MG63 (cell line): Measurements from ENCODE around the gene BTC. TPM values are rescaled to one million over a fixed set of nuclear protein-coding genes. Genes with fewer than 3 reads are reported as not detected.

Source experiments
- DNase-seq: peaks from one replicate; pipeline ENCODE4 v3.0.0-alpha.2; 2020
- H3K27me3 ChIP-seq: fragments of 250-450 bp; sonication (Bioruptor Pico); 2 replicates; pipeline ENCODE4 v1.5.1; 2020; ENCODE audit warnings: mild to moderate bottlenecking, moderate library complexity
- H3K36me3 ChIP-seq: fragments of 250-450 bp; sonication (Bioruptor Pico); 2 replicates; pipeline ENCODE4 v1.5.1; 2020; ENCODE audit warnings: mild to moderate bottlenecking, moderate library complexity
- H3K4me3 ChIP-seq: fragments of 250-450 bp; sonication (Bioruptor Pico); 2 replicates; pipeline ENCODE4 v1.5.1; 2020; ENCODE audit warnings: mild to moderate bottlenecking, moderate library complexity
- H3K9me3 ChIP-seq: fragments of 250-450 bp; sonication (Bioruptor Pico); 2 replicates; pipeline ENCODE4 v1.5.1; 2020; ENCODE audit warnings: mild to moderate bottlenecking, moderate library complexity
- total RNA-seq: library from RNA; depleted of rRNA; stranded (reverse); fragments of >200 nt; shearing (Covaris generic); gene quantifications from 2 replicates; pipeline ENCODE4 v1.2.3, GENCODE V29; 2014; ENCODE audit warnings: low replicate concordance

BTC gene
- total RNA-seq, 1 experiment from 2014 or later = not detected

- Histone ChIP-seq H3K9me3 (no peaks in the 10 kb centered on the region), H3K36me3 (no peaks in the 10 kb centered on the region), H3K4me3 (no peak overlapping the region), H3K27me3 (no peaks in the 10 kb centered on the region)
- DNase-seq = no peak
Measured at GRCh38 chr4:74772106-74772505, 22.2 kb downstream of the BTC start.

DNA sequence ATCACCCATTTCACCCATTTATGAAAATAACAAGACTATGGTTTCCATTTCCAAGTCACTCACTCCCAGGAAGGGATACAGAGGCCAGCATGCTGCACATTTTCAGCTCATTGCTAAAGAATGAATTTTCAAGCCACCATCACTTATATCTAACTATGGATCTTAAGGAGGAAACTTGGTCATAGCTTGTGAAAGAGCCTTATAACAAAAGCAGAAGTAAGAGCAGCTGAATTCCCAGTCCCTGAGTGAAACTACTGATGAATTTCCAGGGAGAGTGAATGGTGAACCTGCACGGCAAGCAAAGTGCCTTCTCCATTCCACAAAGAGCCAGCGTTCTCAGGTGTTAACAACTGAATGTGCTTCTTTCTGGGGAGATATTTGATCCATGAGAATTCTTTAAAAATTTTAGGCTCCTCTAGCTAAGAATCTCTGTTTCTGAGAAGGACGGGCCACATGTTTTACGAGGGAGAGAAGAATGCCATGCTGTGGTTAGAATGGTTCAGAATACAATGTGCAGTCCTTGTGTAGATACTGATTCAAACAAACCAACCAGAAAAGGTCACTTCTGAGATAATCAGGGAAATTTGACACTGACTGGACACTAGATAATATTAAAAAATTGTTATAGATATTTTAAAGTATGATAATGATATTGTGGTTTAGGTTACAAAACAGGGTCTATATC lies 24.0 kb downstream of the BTC start:
- no peak for DNase-seq
- no peak overlapping the region for H3K4me3 ChIP-seq

DNA sequence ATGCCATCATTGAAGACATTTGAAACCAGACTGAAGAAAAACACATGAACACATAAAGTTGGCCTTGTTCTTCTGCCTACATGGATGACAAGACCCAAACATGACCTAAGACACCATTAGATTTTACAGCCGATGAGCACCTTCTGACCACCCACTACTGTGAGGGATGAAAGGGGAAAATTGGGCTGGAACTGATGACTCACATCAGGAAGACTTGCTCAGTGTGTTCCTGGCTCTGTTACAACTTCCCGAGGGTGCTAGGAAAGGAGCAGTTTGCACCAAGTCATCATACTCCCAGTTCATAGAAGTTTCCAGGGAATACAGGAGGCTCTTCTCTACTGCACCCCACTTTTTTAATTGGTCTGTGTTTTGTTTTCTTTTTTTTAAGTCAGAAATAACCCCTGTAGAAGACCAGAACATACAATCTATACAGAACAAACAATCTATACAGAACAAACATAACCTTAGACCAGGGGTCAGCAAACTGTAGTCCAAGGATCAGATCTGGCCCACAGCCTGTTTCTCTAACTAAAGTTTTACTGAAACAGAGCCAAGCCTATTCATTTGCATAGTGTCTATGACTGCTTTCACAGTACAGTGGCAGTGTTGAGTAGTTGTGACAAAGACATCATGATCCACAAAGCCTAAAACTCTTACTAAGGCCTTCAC lies 25.3 kb downstream of the BTC start:
- Histone ChIP-seq H3K27me3 (no peaks in the 10 kb centered on the region), H3K4me3 (no peak overlapping the region), H3K9me3 (no peaks in the 10 kb centered on the region), H3K36me3 (no peaks in the 10 kb centered on the region)
- peak; percentile 45 for DNase-seq

More for the DNA sequence above, 24.0 kb downstream of the BTC start:
- H3K9me3 ChIP-seq = no peaks in the 10 kb centered on the region
- no peaks in the 10 kb centered on the region for H3K27me3 ChIP-seq
- H3K36me3 ChIP-seq = no peaks in the 10 kb centered on the region

- no peaks in the 10 kb centered on the region for H3K27me3 ChIP-seq
- H3K9me3 ChIP-seq = no peaks in the 10 kb centered on the region
- no peak for DNase-seq
- no peak overlapping the region for H3K4me3 ChIP-seq
- no peaks in the 10 kb centered on the region for H3K36me3 ChIP-seq
Measured at GRCh38 chr4:74764119-74764518, 30.2 kb downstream of the BTC start.

- no peak for DNase-seq
- H3K27me3 ChIP-seq = no peaks in the 10 kb centered on the region
- H3K4me3 ChIP-seq = no peak overlapping the region
Measured at GRCh38 chr4:74758551-74759145, 35.7 kb downstream of the BTC start.

DNA sequence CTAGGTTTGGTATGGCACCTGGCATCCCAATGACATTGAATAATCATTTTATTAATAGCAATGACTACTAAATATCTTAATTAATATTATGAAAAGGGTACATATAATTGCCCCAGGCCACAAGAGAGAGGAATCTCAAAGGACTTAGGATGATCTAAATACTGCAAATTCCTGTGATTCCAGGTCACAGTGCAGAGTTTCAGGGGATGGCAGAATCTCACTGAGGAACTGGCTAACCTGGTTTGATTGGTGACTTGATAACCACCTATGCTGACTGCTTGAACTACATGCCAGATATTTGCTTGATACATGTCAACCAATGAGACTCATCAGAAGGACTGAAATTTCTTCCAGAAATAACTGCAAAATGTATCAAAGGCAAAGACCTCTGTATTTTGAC lies 37.2 kb downstream of the BTC start:
- H3K27me3 ChIP-seq = no peaks in the 10 kb centered on the region
- no peak overlapping the region for H3K4me3 ChIP-seq
- no peak for DNase-seq
- H3K9me3 ChIP-seq = no peaks in the 10 kb centered on the region
- H3K36me3 ChIP-seq = no peaks in the 10 kb centered on the region

More at GRCh38 chr4:74758551-74759145, 35.7 kb downstream of the BTC start:
- H3K36me3 ChIP-seq = no peaks in the 10 kb centered on the region
- no peaks in the 10 kb centered on the region for H3K9me3 ChIP-seq

- DNase-seq = no peak
- Histone ChIP-seq H3K9me3 (no peaks in the 10 kb centered on the region), H3K36me3 (no peaks in the 10 kb centered on the region), H3K27me3 (no peaks in the 10 kb centered on the region), H3K4me3 (no peak overlapping the region)
Measured at GRCh38 chr4:74755486-74755885, 38.8 kb downstream of the BTC start.

GRCh38 chr4:74754218-74754617 lies 40.1 kb downstream of the BTC start:
- no peaks in the 10 kb centered on the region for H3K9me3 ChIP-seq
- DNase-seq = no peak
- H3K27me3 ChIP-seq = no peaks in the 10 kb centered on the region
- no peaks in the 10 kb centered on the region for H3K36me3 ChIP-seq
- no peak overlapping the region for H3K4me3 ChIP-seq

GRCh38 chr4:74752798-74753197 lies 41.5 kb downstream of the BTC start:
- H3K27me3 ChIP-seq = no peaks in the 10 kb centered on the region
- no peak overlapping the region for H3K4me3 ChIP-seq
- H3K36me3 ChIP-seq = no peaks in the 10 kb centered on the region
- no peak for DNase-seq
- no peaks in the 10 kb centered on the region for H3K9me3 ChIP-seq

DNA sequence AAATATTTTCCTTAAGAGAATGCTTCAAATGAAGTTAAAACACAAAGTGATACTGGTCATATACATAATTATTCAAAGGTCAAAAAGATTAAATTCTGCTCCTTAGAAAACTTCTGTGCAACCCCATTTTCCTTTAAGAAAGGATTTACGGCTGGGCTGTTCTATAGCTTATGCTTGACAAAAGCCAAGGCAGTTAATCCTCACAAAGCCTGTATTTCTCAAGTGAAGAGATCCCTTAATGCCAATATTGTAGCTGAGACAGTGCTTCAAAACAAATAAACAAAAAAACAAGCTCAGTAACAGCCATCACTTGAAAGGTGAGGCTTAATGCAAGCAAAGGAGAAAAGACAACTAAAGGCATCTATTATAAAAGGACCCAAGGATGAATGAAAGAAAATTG lies 42.5 kb downstream of the BTC start:
- H3K36me3 ChIP-seq = no peaks in the 10 kb centered on the region
- DNase-seq = no peak
- H3K27me3 ChIP-seq = no peaks in the 10 kb centered on the region
- H3K9me3 ChIP-seq = no peaks in the 10 kb centered on the region
- no peak overlapping the region for H3K4me3 ChIP-seq

- no peaks in the 10 kb centered on the region for H3K9me3 ChIP-seq
- H3K36me3 ChIP-seq = no peaks in the 10 kb centered on the region
- no peaks in the 10 kb centered on the region for H3K27me3 ChIP-seq
- H3K4me3 ChIP-seq = no peak overlapping the region
- DNase-seq = no peak
Measured at GRCh38 chr4:74751247-74751646, 43.1 kb downstream of the BTC start.

DNA sequence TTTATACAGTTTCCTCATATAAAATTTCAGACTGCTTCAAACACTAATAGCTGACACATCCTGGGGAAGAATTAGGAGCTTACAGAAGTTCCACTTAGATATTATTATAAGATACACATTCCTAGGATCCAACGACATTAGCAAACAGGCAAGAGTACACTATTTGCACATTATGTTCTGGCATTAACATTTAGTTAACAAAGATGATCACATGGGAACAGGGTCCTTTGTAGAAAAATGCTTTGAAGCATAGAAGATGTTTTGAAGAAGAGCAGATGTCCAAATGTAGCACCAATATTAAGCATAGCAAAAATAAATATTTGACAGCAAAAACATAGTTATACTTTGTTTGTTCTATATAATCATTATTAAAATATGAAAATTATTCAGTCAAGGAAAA lies 52.1 kb downstream of the BTC start:
- Histone ChIP-seq H3K9me3 (no peaks in the 10 kb centered on the region), H3K36me3 (no peaks in the 10 kb centered on the region), H3K4me3 (no peak overlapping the region), H3K27me3 (no peaks in the 10 kb centered on the region)
- DNase-seq = no peak

- Histone ChIP-seq H3K36me3 (no peaks in the 10 kb centered on the region), H3K27me3 (no peaks in the 10 kb centered on the region), H3K4me3 (no peak overlapping the region), H3K9me3 (no peaks in the 10 kb centered on the region)
- DNase-seq = peak; percentile 7
Measured at GRCh38 chr4:74738464-74739143, 55.7 kb downstream of the BTC start.

DNA sequence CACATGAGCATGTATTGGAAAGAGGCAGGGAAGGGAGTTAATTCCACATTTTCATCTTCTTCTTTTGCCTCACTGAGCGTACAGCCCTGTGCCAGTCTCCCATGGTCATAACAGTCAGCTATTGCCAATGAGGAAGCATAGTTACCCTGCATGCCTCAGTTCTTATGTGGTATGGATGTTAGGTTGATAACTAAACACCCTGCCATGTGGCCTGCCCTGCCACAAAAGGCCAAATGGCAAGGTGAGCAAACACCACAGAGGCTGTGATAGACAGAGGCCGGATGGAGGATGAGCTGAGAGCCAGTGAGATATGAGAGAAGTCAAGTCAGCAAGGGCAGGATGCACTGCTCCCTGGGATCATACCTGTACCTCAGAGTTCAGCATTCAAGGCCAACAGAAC lies 59.3 kb downstream of the BTC start:
- H3K27me3 ChIP-seq = no peaks in the 10 kb centered on the region
- H3K4me3 ChIP-seq = no peak overlapping the region
- DNase-seq = no peak
- no peaks in the 10 kb centered on the region for H3K9me3 ChIP-seq
- H3K36me3 ChIP-seq = no peaks in the 10 kb centered on the region

DNA sequence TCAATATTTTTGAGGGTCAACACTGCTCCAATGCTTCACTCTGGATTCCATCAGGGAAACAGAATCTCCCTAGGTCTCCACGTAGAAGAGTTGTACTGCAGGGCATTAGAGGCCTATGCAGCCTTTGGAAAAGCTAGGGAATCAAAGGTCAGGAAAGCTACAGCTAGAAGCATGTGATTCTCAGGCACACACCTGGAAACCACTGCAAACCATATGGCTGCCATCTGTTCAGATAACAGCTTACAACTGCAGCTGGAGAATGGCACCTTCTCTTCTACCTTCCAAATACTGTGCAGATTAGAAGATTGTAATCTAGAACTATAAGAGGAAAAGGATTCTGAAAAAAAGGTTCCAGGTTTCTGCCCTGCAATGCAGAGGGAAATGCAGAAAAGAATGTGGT lies 60.6 kb downstream of the BTC start:
- DNase-seq = no peak
- Histone ChIP-seq H3K27me3 (no peaks in the 10 kb centered on the region), H3K4me3 (no peak overlapping the region), H3K9me3 (no peaks in the 10 kb centered on the region), H3K36me3 (no peaks in the 10 kb centered on the region)

DNA sequence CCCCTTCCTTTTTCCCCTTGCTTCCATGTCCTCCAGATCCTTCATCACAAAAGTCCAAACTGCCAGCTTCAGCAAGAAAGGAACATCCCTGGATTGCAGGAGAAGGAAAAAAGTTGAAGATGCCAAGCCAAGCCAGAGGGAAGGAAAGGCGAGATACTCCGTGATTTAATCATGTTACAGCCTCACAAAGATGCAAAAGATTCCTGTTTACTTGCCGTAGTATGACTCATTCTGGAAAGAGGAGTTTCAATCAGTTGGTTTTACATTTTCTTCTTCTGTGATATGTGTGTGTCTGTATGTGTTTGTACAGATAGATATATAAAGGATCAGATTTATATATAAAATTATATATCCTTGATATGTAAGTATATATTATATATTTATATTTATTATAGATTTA lies 69.3 kb downstream of the BTC start:
- no peaks in the 10 kb centered on the region for H3K27me3 ChIP-seq
- no peaks in the 10 kb centered on the region for H3K9me3 ChIP-seq
- no peaks in the 10 kb centered on the region for H3K36me3 ChIP-seq
- no peak overlapping the region for H3K4me3 ChIP-seq
- DNase-seq = no peak

- H3K27me3 ChIP-seq = no peaks in the 10 kb centered on the region
- no peak overlapping the region for H3K4me3 ChIP-seq
- DNase-seq = no peak
- no peaks in the 10 kb centered on the region for H3K36me3 ChIP-seq
- no peaks in the 10 kb centered on the region for H3K9me3 ChIP-seq
Measured at GRCh38 chr4:74716436-74716765, 77.9 kb downstream of the BTC start.
